GM23338 (cell line): ENCODE data around the gene BYSL. TPM values are rescaled to one million over a fixed set of nuclear protein-coding genes. Genes with fewer than 3 reads are reported as not detected.

ENCODE experiments used
- ATAC-seq: fragments of 200-7000 bp; cut with Tn5 transposase; 3 replicates; pipeline ENCODE4 v1.9.1; 2020
- DNase-seq: peaks from one replicate; pipeline ENCODE4 v3.0.0-alpha.2; 2015; ENCODE audit warnings: low spot score
- H2AFZ ChIP-seq: fragments of 200-600 bp; sonication (generic); 2 replicates; pipeline ENCODE4 v1.8.0; 2016; ENCODE audit warnings: antibody characterized with exemption, mild to moderate bottlenecking, moderate library complexity
- H3F3A ChIP-seq: fragments of 200-600 bp; sonication (generic); replicated peaks from 2 replicates; pipeline ENCODE4 v1.8.0; 2017; ENCODE audit warnings: antibody characterized with exemption, mixed run types, low read depth
- H3K27ac ChIP-seq: fragments of 200-600 bp; sonication (generic); 2 replicates; pipeline ENCODE4 v1.6.1; 2016; ENCODE audit warnings: low read depth
- H3K27me3 ChIP-seq: fragments of 200-600 bp; sonication (generic); 2 replicates; pipeline ENCODE4 v1.8.0; 2016; ENCODE audit warnings: mild to moderate bottlenecking, mixed run types, moderate library complexity; ENCODE audit not compliant: insufficient read depth
- H3K36me3 ChIP-seq: fragments of 200-600 bp; sonication (generic); 2 replicates; pipeline ENCODE4 v1.8.0; 2016; ENCODE audit warnings: mild to moderate bottlenecking; ENCODE audit not compliant: insufficient read depth
- H3K4me1 ChIP-seq: fragments of 200-600 bp; sonication (generic); 2 replicates; pipeline ENCODE4 v1.8.0; 2016; ENCODE audit warnings: mild to moderate bottlenecking, moderate library complexity; ENCODE audit not compliant: insufficient read depth
- H3K4me2 ChIP-seq: fragments of 200-600 bp; sonication (generic); 2 replicates; pipeline ENCODE4 v1.7.1; 2017; ENCODE audit warnings: mixed run types
- H3K4me3 ChIP-seq: fragments of 200-600 bp; sonication (generic); 2 replicates; pipeline ENCODE4 v1.6.1; 2016; ENCODE audit warnings: mixed run types
- H3K79me2 ChIP-seq: fragments of 200-600 bp; sonication (generic); replicated peaks from 2 replicates; pipeline ENCODE4 v1.8.0; 2017; ENCODE audit warnings: mild to moderate bottlenecking; ENCODE audit not compliant: insufficient read depth
- H3K9me2 ChIP-seq: fragments of 200-600 bp; sonication (generic); 2 replicates; pipeline ENCODE4 v1.8.0; 2017; ENCODE audit not compliant: insufficient read depth
- H4K20me1 ChIP-seq: fragments of 200-600 bp; sonication (generic); replicated peaks from 2 replicates; pipeline ENCODE4 v1.8.0; 2017; ENCODE audit warnings: mild to moderate bottlenecking; ENCODE audit not compliant: insufficient read depth
- H3K27ac Mint-ChIP-seq: 2 replicates; pipeline ENCODE4 v1.8.0; 2020; ENCODE audit warnings: inconsistent platforms, mild to moderate bottlenecking, moderate library complexity, mixed read lengths
- H3K27me3 Mint-ChIP-seq: 3 replicates; pipeline ENCODE4 v1.8.0; 2022; ENCODE audit warnings: low read depth, mild to moderate bottlenecking, moderate library complexity, mixed read lengths, inconsistent platforms; ENCODE audit not compliant: insufficient read depth, poor library complexity
- H3K36me3 Mint-ChIP-seq: 3 replicates; pipeline ENCODE4 v1.8.0; 2021; ENCODE audit warnings: low read depth, mild to moderate bottlenecking, inconsistent platforms, moderate library complexity, mixed read lengths
- H3K4me1 Mint-ChIP-seq: 3 replicates; pipeline ENCODE4 v1.8.0; 2020; ENCODE audit warnings: mild to moderate bottlenecking, inconsistent platforms, mixed read lengths
- H3K4me3 Mint-ChIP-seq: 3 replicates; pipeline ENCODE4 v1.8.0; 2021; ENCODE audit warnings: moderate library complexity, mild to moderate bottlenecking, inconsistent platforms, mixed read lengths
- H3K9me3 Mint-ChIP-seq: 3 replicates; pipeline ENCODE4 v1.8.0; 2020; ENCODE audit warnings: moderate library complexity, mild to moderate bottlenecking, inconsistent platforms, mixed read lengths
- ETS1 ChIP-seq: IDR thresholded peaks from 2 replicates; pipeline ENCODE4 v1.6.1; 2016; ENCODE audit warnings: antibody characterized with exemption
- EZH2phosphoT487 ChIP-seq: fragments of 200-600 bp; sonication (generic); IDR thresholded peaks from one replicate; pipeline ENCODE4 v1.8.1; 2018; ENCODE audit warnings: antibody characterized with exemption; ENCODE audit not compliant: unreplicated experiment
- NANOG ChIP-seq: IDR thresholded peaks from 2 replicates; pipeline ENCODE4 v1.6.1; 2016; ENCODE audit warnings: antibody characterized with exemption, borderline replicate concordance
- POLR2AphosphoS5 ChIP-seq: IDR thresholded peaks from 2 replicates; pipeline ENCODE4 v1.6.1; 2016; ENCODE audit warnings: antibody characterized with exemption, low read depth
- polyA plus RNA-seq: library from polyadenylated mRNA; unstranded; fragments of >200 nt; fragmentation: Nextera tagmentation; extraction: Ambion mirVana; gene quantifications from 2 replicates; pipeline ENCODE4 v1.2.1, GENCODE V29; 2016
- total RNA-seq: library from RNA; depleted of rRNA; stranded (reverse); fragments of >200 nt; shearing (Covaris generic); gene quantifications from 2 replicates; pipeline ENCODE4 v1.2.3, GENCODE V29; 2014

The BYSL gene
- total and polyA plus RNA-seq, 2 experiments from 2014 or later: 33.7 to 35.3 TPM

GRCh38 chr6:41940759-41941279, 19.5 kb downstream of the BYSL start:
- no peaks in the 10 kb centered on the region for H3K9me3 Mint-ChIP-seq
- peaks cover 33% of the 10 kb centered on the region for H3F3A ChIP-seq
- H3K4me2 ChIP-seq: peak overlapping the region; percentile 99
- no peaks in the 10 kb centered on the region; the same call in 1 of the 2 replicates for H3K36me3 ChIP-seq
- H2AFZ ChIP-seq: peak overlapping the region; percentile 83
- peaks cover 12% of the 10 kb centered on the region for H3K36me3 Mint-ChIP-seq
- peaks cover 25% of the 10 kb centered on the region for H3K27me3 Mint-ChIP-seq
- H3K4me1 ChIP-seq: peaks cover 29% of the 10 kb centered on the region
- TF ChIP-seq EZH2phosphoT487: no peak
- 0 out of 2 replicates have a peak, but pooled peaks have one; percentile 13 for TF ChIP-seq ETS1
- peak overlapping the region; percentile 98 for H3K4me3 ChIP-seq
- no peak overlapping the region; the same call in 1 of the 2 replicates for H3K27ac ChIP-seq
- H3K4me3 Mint-ChIP-seq: peak overlapping the region; percentile 91
- no peaks in the 10 kb centered on the region for H3K9me2 ChIP-seq
- DNase-seq (peak; percentile 63), ATAC-seq (peak; percentile 8)
- no peak overlapping the region for H3K27ac Mint-ChIP-seq
- H3K79me2 ChIP-seq: 0 out of 2 replicates have a peak, but pooled peaks cover 6% of the 10 kb centered on the region
- 0 out of 2 replicates have a peak, but pooled peaks cover 3% of the 10 kb centered on the region for H4K20me1 ChIP-seq
- peaks cover 39% of the 10 kb centered on the region for H3K4me1 Mint-ChIP-seq
- no peaks in the 10 kb centered on the region for H3K27me3 ChIP-seq

- peak within 1 kb of the TSS; percentile 62; the same call in 1 of the 2 replicates for H3K27ac ChIP-seq
- H3K27me3 Mint-ChIP-seq: peaks cover 19% of the 10 kb centered on the region
Observed at GRCh38 chr6:41941280-41942066, 20.2 kb downstream of the BYSL start, which contains the start of gene CCND3. CCND3 (minus strand) TSS chr6:41941808; CDS start chr6:41941649, 159 bp downstream.

GRCh38 chr6:41942067-41942851, 21.0 kb downstream of the BYSL start:
- H3K79me2 ChIP-seq: 0 out of 2 replicates have a peak, but pooled peaks cover 6% of the 10 kb centered on the region
- H3K27me3 Mint-ChIP-seq: peaks cover 18% of the 10 kb centered on the region
- peak overlapping the region; percentile 62; the same call in 1 of the 2 replicates for H3K27ac ChIP-seq
- H3F3A ChIP-seq: peaks cover 25% of the 10 kb centered on the region
- H4K20me1 ChIP-seq: no peaks in the 10 kb centered on the region
- H3K4me2 ChIP-seq: peak overlapping the region; percentile 99
- H3K4me1 Mint-ChIP-seq: peaks cover 32% of the 10 kb centered on the region
- no peaks in the 10 kb centered on the region; the same call in 1 of the 2 replicates for H3K36me3 ChIP-seq
- H3K4me1 ChIP-seq: peaks cover 25% of the 10 kb centered on the region
- peaks cover 5% of the 10 kb centered on the region; the same call in 1 of the 3 replicates for H3K36me3 Mint-ChIP-seq
- no peak overlapping the region; the same call in 1 of the 2 replicates for H3K27ac Mint-ChIP-seq
- peak overlapping the region; percentile 98 for H3K4me3 ChIP-seq
- peak overlapping the region; percentile 86 for H2AFZ ChIP-seq
- no peaks in the 10 kb centered on the region for H3K9me3 Mint-ChIP-seq
- no peaks in the 10 kb centered on the region for H3K27me3 ChIP-seq
- H3K4me3 Mint-ChIP-seq: peak overlapping the region; percentile 80
- no peaks in the 10 kb centered on the region for H3K9me2 ChIP-seq
- DNase-seq: peak; percentile 59
- ATAC-seq: no peak
- TF ChIP-seq POLR2AphosphoS5 (0 out of 2 replicates have a peak, but pooled peaks have one; percentile 0), NANOG (no peak)

More at GRCh38 chr6:41941280-41942066, 20.2 kb downstream of the BYSL start, which contains the start of gene CCND3:
- peak; percentile 53 for ATAC-seq
- Mint-ChIP-seq H3K4me3 (peak within 1 kb of the TSS; percentile 91), H3K27ac (no peak within 1 kb of the TSS; the same call in 1 of the 2 replicates), H3K9me3 (no peaks in the 10 kb centered on the region), H3K36me3 (peaks cover 10% of the 10 kb centered on the region), H3K4me1 (peaks cover 33% of the 10 kb centered on the region)
- TF ChIP-seq POLR2AphosphoS5 (peak; percentile 43; the same call in 1 of the 2 replicates), EZH2phosphoT487 (no peak)
- H3K4me3 ChIP-seq: peak within 1 kb of the TSS; percentile 98
- peaks cover 25% of the 10 kb centered on the region for H3K4me1 ChIP-seq
- H3F3A ChIP-seq: peaks cover 29% of the 10 kb centered on the region
- H3K27me3 ChIP-seq: no peaks in the 10 kb centered on the region
- no peaks in the 10 kb centered on the region for H3K9me2 ChIP-seq
- 0 out of 2 replicates have a peak, but pooled peaks cover 6% of the 10 kb centered on the region for H3K79me2 ChIP-seq
- peak within 1 kb of the TSS; percentile 99 for H3K4me2 ChIP-seq
- DNase-seq: peak; percentile 85
- peak within 1 kb of the TSS; percentile 86 for H2AFZ ChIP-seq
- no peaks in the 10 kb centered on the region; the same call in 1 of the 2 replicates for H3K36me3 ChIP-seq
- no peaks in the 10 kb centered on the region for H4K20me1 ChIP-seq
